ENCODE data around the gene OR4P4. TPM values are rescaled to one million over a fixed set of nuclear protein-coding genes. Genes with fewer than 3 reads are reported as not detected.

OR4P4 gene
- total RNA-seq, 8 experiments from 2014 or later, result 0.24 TPM; not detected in 7

Other genes with a start within 250 kb of the OR4P4 start
- gene OR4C15, start 80.6 kb upstream of the OR4P4 start, total RNA-seq, result under 1 TPM in 2 of 8 experiments, not detected in 6; 0.21 to 0.43 TPM
- gene OR4C16, start 63.0 kb upstream of the OR4P4 start, total RNA-seq, result under 1 TPM in 1 of 8 experiments, not detected in 7; 0.33 TPM
- gene OR4C11, start 27.5 kb upstream of the OR4P4 start, total RNA-seq, result under 1 TPM in 3 of 8 experiments, not detected in 5; 0.10 to 0.28 (median 0.17) TPM
- not detected for gene OR4S2, start 13.2 kb downstream of the OR4P4 start, total RNA-seq
- under 1 TPM in 1 of 8 experiments, not detected in 7; 0.47 TPM for gene OR4C6, start 27.1 kb downstream of the OR4P4 start, total RNA-seq
- gene OR5D13, start 138.3 kb downstream of the OR4P4 start, total RNA-seq, result under 1 TPM in 1 of 8 experiments, not detected in 7; 0.33 TPM
- under 1 TPM in 2 of 8 experiments, not detected in 6; 0.33 to 0.36 TPM for gene OR5D14, start 160.4 kb downstream of the OR4P4 start, total RNA-seq
- under 1 TPM in 1 of 8 experiments, not detected in 7; 0.76 TPM for gene OR5L1, start 176.3 kb downstream of the OR4P4 start, total RNA-seq
- under 1 TPM in 1 of 8 experiments, not detected in 7; 0.28 TPM for gene OR5D18, start 184.5 kb downstream of the OR4P4 start, total RNA-seq
- gene OR5L2, start 192.1 kb downstream of the OR4P4 start, total RNA-seq, result under 1 TPM in 2 of 8 experiments, not detected in 6; 0.21 to 0.95 TPM
- under 1 TPM in 1 of 8 experiments, not detected in 7; 0.38 TPM for gene OR5D16, start 203.6 kb downstream of the OR4P4 start, total RNA-seq
- gene TRIM51, start 248.2 kb downstream of the OR4P4 start, total RNA-seq, result not detected